Measurements from ENCODE around the gene KIAA1755. TPM values are rescaled to one million over a fixed set of nuclear protein-coding genes. Genes with fewer than 3 reads are reported as not detected.

Gene KIAA1755
- total and polyA plus RNA-seq, 12 donors, result 2.7 to 7.7 (median 5.2) TPM

DNA sequence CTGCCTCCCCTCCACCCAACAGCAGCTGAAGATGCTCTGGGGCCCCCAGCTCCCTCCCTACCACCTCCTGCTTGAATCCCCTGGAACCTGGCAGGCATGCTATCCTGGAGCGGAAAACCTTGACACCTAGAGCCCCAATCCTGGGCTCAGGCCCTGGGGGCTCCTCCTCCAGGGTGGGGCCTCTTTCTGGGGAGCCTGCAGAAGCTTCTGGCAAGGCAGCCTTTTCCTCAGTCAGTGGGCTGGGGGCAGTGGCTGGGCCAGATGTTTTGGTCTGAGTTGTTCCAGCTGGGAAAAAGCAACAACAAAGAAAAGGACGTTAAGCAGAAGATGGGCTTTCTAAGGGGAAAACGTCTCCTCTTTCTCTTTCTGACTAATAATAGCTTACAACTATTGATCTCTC lies 21.1 kb downstream of the KIAA1755 start:
- Histone ChIP-seq H3K9me3 (peaks cover 0 to 35% (median 11%) of the 10 kb centered on the region in 11 donors), H3K4me3 (no peak overlapping the region), H3K4me1 (peaks cover 0 to 3% (median 0%) of the 10 kb centered on the region in 9 donors), H3K27ac (no peak overlapping the region), H3K36me3 (peaks cover 0 to 40% (median 0%) of the 10 kb centered on the region in 9 donors), H3K27me3 (peaks cover 0 to 6% (median 0%) of the 10 kb centered on the region in 7 donors)
- intact Hi-C loops (cut with DNase I), result loop anchor here in 4 of 10 donors (5.0 to 10.0 kb wide), 3 partner anchors 73 to 165 kb away; no protein-coding TSS in a partner anchor
- TF ChIP-seq, protein P1, sequence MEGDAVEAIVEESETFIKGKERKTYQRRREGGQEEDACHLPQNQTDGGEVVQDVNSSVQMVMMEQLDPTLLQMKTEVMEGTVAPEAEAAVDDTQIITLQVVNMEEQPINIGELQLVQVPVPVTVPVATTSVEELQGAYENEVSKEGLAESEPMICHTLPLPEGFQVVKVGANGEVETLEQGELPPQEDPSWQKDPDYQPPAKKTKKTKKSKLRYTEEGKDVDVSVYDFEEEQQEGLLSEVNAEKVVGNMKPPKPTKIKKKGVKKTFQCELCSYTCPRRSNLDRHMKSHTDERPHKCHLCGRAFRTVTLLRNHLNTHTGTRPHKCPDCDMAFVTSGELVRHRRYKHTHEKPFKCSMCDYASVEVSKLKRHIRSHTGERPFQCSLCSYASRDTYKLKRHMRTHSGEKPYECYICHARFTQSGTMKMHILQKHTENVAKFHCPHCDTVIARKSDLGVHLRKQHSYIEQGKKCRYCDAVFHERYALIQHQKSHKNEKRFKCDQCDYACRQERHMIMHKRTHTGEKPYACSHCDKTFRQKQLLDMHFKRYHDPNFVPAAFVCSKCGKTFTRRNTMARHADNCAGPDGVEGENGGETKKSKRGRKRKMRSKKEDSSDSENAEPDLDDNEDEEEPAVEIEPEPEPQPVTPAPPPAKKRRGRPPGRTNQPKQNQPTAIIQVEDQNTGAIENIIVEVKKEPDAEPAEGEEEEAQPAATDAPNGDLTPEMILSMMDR (IDR thresholded peaks at IDR 0.05), result no peak
- 37 to 48% methylated on average over 3 of the region's 3 CpGs for WGBS, 2 donors
- DNase-seq (no peak), ATAC-seq (no peak)

DNA sequence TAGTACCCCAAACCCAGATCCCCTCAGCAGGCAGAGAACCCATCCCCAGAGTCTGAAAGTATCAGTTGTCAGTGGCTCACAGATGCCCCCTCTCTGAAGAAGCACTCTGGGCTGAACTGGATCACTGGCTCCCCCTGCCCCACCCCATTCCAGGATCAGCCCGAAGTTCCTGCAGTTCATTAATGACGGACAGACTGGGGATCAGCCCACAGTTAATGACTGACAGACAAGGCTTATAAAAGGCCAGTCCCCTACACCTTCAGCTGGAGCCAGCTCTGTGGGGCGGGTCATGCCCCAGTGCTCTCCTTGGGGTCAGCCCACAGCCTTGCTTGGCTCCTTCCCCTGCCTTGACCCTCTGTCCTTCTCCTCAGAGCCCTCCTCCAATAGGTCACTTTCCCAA lies 21.7 kb downstream of the KIAA1755 start:
- TF ChIP-seq, protein P1 (IDR thresholded peaks at IDR 0.05), result no peak
- no peak for DNase-seq
- Histone ChIP-seq H3K4me1 (peaks cover 0 to 3% (median 0%) of the 10 kb centered on the region in 9 donors), H3K36me3 (peaks cover 0 to 35% (median 0%) of the 10 kb centered on the region in 9 donors), H3K9me3 (peaks cover 0 to 31% (median 11%) of the 10 kb centered on the region in 11 donors), H3K4me3 (no peak overlapping the region), H3K27me3 (peaks cover 0 to 6% (median 0%) of the 10 kb centered on the region in 7 donors), H3K27ac (no peak overlapping the region)
- intact Hi-C loops (cut with DNase I), result loop anchor here in 4 of 10 donors (5.0 to 10.0 kb wide), 3 partner anchors 73 to 166 kb away; no protein-coding TSS in a partner anchor
- WGBS, 2 donors, result 60 to 65% methylated on average over 3 of the region's 3 CpGs
- ATAC-seq, result no peak

DNA sequence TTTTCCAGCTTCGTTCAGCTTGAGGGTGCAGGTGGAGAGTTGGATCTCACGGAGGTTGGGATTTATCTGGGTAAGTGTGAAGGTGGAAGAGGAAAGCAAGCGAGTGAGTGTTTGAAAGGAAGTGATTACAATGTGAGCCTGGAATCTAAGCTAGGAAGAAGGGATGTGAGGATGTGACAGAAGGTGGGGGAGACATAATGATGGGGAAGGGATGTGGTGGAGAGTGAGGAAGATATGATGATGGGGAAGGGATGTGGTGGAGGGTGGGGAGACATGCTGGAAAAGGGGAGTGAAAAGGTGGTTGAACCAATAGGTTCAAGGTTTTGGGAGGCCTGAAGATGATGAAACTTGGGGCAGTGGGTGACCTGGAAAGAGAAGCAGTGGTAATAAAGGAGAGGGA lies 23.2 kb downstream of the KIAA1755 start:
- ATAC-seq (no peak), DNase-seq (no peak)
- TF ChIP-seq, protein P1 (IDR thresholded peaks at IDR 0.05), result no peak
- intact Hi-C loops (cut with DNase I), result loop anchor here in 4 of 10 donors (5.0 to 10.0 kb wide), 3 partner anchors 75 to 167 kb away; no protein-coding TSS in a partner anchor
- Histone ChIP-seq H3K4me1 (peaks cover 0 to 3% (median 0%) of the 10 kb centered on the region in 9 donors), H3K36me3 (peaks cover 0 to 30% (median 0%) of the 10 kb centered on the region in 9 donors), H3K27ac (no peak overlapping the region), H3K9me3 (peaks cover 0 to 17% (median 5%) of the 10 kb centered on the region in 11 donors), H3K27me3 (peaks cover 0 to 6% (median 0%) of the 10 kb centered on the region in 7 donors), H3K4me3 (no peak overlapping the region)
- WGBS, 2 donors, result 67 to 72% methylated on average over 3 of the region's 3 CpGs

DNA sequence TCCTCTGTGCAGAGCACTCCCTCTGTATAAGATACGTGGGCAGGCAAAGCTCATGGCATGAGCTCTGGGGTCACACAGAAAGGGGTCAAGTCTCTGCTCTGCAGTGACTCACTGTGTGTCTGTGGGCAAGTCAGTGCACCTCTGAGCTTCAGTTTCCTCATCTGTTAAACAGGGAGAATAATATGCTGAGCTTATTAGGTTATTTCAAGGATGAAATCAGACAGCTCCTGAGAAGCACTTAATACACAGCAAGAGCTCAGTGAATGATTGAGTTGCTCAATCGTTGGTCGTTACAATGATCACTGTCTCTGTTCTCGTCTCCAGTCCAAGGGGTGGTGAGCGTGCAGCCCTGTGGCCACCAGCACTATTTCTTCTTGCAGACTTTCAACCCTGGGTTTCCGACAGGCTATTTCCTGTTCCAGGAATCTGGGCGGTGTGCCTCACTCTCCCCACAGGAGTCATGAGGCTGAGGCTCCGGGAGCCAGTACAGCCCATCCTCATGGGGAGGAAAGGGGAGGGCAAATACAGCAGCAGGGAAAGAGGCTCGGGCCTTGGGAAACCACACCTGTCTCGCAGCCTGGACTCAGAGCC lies 28.9 kb downstream of the KIAA1755 start:
- no peak overlapping the region for H3K4me3 ChIP-seq
- WGBS, 2 donors, result 32 to 49% methylated on average over 10 of the region's 10 CpGs
- H3K36me3 ChIP-seq, result peaks cover 0 to 5% (median 0%) of the 10 kb centered on the region in 9 donors
- H3K9me3 ChIP-seq, result no peaks in the 10 kb centered on the region
- H3K27me3 ChIP-seq, result peaks cover 0 to 5% (median 0%) of the 10 kb centered on the region in 7 donors
- H3K4me1 ChIP-seq, result peaks cover 0 to 14% (median 9%) of the 10 kb centered on the region in 9 donors
- DNase-seq (peak in 1 of 2 donors; percentile 43), ATAC-seq (peak in 7 of 8 donors; percentile 51 to 81 (median 72))
- H3K27ac ChIP-seq, result peak overlapping the region in 3 of 10 donors; percentile 9 to 23 (median 19)
- intact Hi-C loops (cut with DNase I), result loop anchor here in 5 of 10 donors (2.0 to 10.0 kb wide), 5 partner anchors 76 to 176 kb away; no protein-coding TSS in a partner anchor
- TF ChIP-seq, protein P1 (IDR thresholded peaks at IDR 0.05), result no peak

Measured in heart right ventricle (tissue), 16 donors.